Activated CD4-positive, alpha-beta memory T cell treated with anti-CD3 and anti-CD28 coated beads, Interleukin-2, amount 10 ng/mL, durations not matched to agents 7 days and 5 days (primary cell): Measurements from ENCODE around the gene C2orf49. TPM values are rescaled to one million over a fixed set of nuclear protein-coding genes. Genes with fewer than 3 reads are reported as not detected.

Experiments
- CTCF ChIA-PET: fragments of 350-600 bp; sonication (Branson Sonifier 250); formaldehyde crosslinking; loops from one replicate; lab custom pipeline; 2021; ENCODE audit warnings: antibody characterized with exemption, inconsistent platforms; lab: Charles Lee
- POLR2A ChIA-PET: fragments of 350-600 bp; sonication (Branson Sonifier 250); formaldehyde crosslinking; loops from one replicate; lab custom pipeline; 2021; ENCODE audit warnings: antibody characterized with exemption; lab: Charles Lee
- DNase-seq: peaks from one replicate; pipeline ENCODE4 v3.0.0-alpha.2; 2020
- H3K27ac Mint-ChIP-seq: one replicate; pipeline ENCODE4 v1.8.0; 2021; ENCODE audit warnings: mild to moderate bottlenecking, mixed read lengths
- H3K27me3 Mint-ChIP-seq: one replicate; pipeline ENCODE4 v1.8.0; 2021; ENCODE audit warnings: mixed read lengths
- H3K36me3 Mint-ChIP-seq: one replicate; pipeline ENCODE4 v1.8.0; 2021; ENCODE audit warnings: low read depth, mixed read lengths
- H3K4me1 Mint-ChIP-seq: one replicate; pipeline ENCODE4 v1.8.0; 2021; ENCODE audit warnings: mixed read lengths
- H3K4me3 Mint-ChIP-seq: one replicate; pipeline ENCODE4 v1.8.0; 2021; ENCODE audit warnings: mild to moderate bottlenecking, mixed read lengths
- H3K9me3 Mint-ChIP-seq: one replicate; pipeline ENCODE4 v1.8.0; 2021; ENCODE audit warnings: mixed read lengths
- total RNA-seq, 2 experiments: library from RNA; stranded (reverse); gene quantifications; one replicate each; pipeline ENCODE4 v1.2.3, GENCODE V29; 2021

The C2orf49 gene
- total RNA-seq, 2 experiments from 2014 or later, result 22.0 to 23.5 TPM

DNA sequence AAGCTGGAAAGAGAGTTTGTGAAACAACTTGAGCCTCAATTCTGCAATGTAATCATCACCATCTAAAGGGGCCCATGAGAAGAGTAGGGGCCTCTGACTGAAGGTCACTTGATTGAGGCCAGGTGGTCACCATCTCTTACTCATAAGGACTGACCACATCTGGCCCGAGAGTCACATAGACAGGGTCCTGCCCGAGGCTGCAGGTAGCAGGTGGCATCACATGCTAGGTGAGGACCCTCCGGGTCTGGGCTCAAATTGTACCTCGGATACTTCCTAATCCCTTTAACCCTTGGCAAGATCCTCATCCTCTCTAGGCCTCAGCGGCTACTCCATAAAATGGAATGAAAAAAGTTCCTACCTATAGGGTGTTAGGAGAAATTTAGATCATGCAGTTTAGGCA lies 44.8 kb downstream of the C2orf49 start:
- Mint-ChIP-seq H3K36me3 (no peaks in the 10 kb centered on the region), H3K9me3 (no peaks in the 10 kb centered on the region), H3K27me3 (no peaks in the 10 kb centered on the region), H3K27ac (no peak overlapping the region), H3K4me1 (peaks cover 1% of the 10 kb centered on the region), H3K4me3 (no peak overlapping the region)
- ChIA-PET POLR2A (no interaction called here), CTCF (no interaction called here)
- no peak for DNase-seq

DNA sequence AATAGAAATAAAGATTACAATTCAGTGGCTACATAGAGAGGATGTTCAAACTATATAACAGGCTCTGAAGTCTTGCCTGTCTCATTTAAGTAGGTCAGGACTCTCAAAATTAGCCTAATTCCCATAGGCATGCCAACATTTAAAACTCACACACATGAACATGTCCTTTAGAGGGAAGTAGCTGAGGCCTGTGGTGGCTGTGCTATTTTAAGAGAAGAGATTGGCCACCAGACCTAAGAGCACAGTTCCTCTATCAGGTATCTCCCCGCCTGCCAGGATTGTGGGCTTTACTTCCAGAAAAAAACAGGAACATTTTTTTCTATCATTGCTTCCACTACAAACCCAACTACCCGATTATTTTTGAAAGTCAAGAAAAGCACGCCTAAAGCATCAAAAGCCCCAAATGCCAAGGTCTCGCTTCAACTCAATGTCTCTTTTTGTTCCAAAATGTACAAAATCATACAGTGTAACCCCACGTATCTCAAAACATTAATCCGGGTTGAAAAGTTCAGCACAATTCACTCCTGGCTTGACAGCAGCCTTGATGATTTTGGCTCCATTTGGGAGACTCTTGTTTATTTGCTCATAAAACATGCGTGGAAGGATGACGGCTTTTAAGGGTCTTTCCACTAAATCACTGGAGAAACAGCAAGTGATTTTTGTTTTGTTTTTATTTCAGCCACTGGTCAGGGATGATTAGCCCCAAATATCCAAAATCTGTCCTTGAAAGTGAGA lies 46.3 kb downstream of the C2orf49 start:
- no peaks in the 10 kb centered on the region for H3K36me3 Mint-ChIP-seq
- ChIA-PET POLR2A (interaction anchor here (1.3 kb wide), 1 partner anchor 56 kb away, joined by 4 read pairs; no protein-coding TSS in a partner anchor), CTCF (no interaction called here)
- DNase-seq, result no peak
- peaks cover 1% of the 10 kb centered on the region for H3K4me1 Mint-ChIP-seq
- H3K4me3 Mint-ChIP-seq, result no peak overlapping the region
- H3K27ac Mint-ChIP-seq, result no peak overlapping the region
- no peaks in the 10 kb centered on the region for H3K27me3 Mint-ChIP-seq
- no peaks in the 10 kb centered on the region for H3K9me3 Mint-ChIP-seq

DNA sequence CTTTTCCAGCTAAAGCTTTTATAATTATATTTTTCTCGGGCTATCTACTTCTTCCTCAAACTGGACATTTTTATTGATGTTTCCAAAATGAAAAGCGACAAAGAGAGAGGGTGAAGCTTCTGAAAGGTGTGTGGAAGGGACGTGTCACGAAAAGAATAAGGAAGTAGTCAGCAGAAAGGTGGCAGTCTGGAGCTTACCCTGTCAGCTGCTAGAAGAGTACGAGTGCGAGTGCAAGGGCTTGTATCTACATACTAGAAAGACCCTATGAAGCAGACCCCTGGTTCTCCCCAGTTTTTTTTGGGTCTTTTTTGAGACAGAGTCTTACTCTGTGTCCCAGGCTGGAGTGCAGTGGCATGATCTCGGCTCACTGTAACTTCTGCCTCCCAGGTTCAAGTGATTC lies 46.9 kb downstream of the C2orf49 start:
- Mint-ChIP-seq H3K4me3 (no peak overlapping the region), H3K4me1 (peaks cover 1% of the 10 kb centered on the region), H3K27ac (no peak overlapping the region), H3K27me3 (no peaks in the 10 kb centered on the region), H3K9me3 (no peaks in the 10 kb centered on the region), H3K36me3 (no peaks in the 10 kb centered on the region)
- CTCF ChIA-PET, result no interaction called here
- POLR2A ChIA-PET, result interaction anchor here (1.3 kb wide), 1 partner anchor 56 kb away, joined by 4 read pairs; no protein-coding TSS in a partner anchor
- no peak for DNase-seq

DNA sequence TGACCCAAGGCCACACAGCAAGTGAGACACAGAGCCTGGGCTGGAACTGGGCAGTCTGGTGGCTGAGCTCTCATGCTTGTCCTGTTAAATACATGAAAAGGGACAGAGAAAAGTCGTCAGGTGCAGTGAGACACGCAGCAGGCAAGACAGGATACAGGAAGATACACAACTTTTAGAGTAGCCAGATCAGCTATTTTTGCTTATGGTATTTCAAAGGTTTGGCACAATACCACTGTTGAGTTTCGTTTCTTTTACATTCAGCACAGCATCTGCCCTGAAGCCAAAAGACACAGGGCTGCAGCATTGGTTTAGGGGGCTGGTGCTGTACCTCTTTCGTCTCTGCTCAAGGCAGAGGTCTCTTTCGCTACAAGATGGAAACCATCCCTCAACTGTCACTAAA lies 47.5 kb downstream of the C2orf49 start:
- H3K27ac Mint-ChIP-seq, result no peak overlapping the region
- H3K4me1 Mint-ChIP-seq, result peaks cover 1% of the 10 kb centered on the region
- H3K27me3 Mint-ChIP-seq, result no peaks in the 10 kb centered on the region
- ChIA-PET CTCF (no interaction called here), POLR2A (interaction anchor here (1.3 kb wide), 1 partner anchor 57 kb away, joined by 4 read pairs; no protein-coding TSS in a partner anchor)
- no peaks in the 10 kb centered on the region for H3K36me3 Mint-ChIP-seq
- H3K4me3 Mint-ChIP-seq, result no peak overlapping the region
- H3K9me3 Mint-ChIP-seq, result no peaks in the 10 kb centered on the region
- no peak for DNase-seq

DNA sequence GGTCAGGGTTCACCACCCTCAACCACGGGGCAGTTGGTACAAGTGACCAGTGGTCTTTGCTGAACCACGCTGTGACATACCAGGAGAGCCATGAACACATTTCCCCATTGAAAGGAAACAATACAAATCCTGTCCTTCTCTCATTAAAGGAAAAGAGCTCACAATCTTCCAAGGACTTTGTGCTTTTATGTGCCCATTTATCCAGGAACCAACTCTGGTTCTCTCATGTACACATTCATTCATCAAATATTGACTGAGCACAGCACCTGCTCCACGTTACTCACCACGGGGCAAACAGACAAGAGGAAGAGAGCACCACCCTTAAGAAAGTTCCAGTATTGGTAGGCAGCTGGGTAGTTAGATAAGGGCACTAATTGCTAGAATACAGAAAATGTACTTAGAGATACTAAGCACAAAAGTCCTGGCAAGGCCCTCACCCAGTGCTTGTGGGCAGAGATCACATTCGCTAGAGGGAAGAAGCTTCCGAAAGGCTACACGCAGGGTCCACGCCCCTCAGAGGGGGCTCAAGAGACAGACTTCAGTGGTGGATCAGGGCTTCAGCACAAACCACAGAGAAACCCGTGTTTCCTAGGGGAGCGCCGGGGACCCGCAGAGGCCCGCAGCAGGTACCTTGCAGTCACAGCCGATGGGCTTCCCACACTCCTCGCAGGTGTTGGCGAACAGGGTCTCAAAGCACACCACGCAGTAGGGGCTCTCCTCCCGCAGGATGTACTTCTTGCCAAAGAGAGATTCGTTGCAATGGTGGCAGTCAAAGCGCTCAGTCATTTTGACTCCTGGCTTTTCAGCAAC lies 48.6 kb downstream of the C2orf49 start:
- ChIA-PET CTCF (no interaction called here), POLR2A (no interaction called here)
- Mint-ChIP-seq H3K27me3 (no peaks in the 10 kb centered on the region), H3K9me3 (no peaks in the 10 kb centered on the region), H3K36me3 (no peaks in the 10 kb centered on the region), H3K4me3 (no peak overlapping the region), H3K4me1 (peaks cover 1% of the 10 kb centered on the region), H3K27ac (no peak overlapping the region)
- no peak for DNase-seq

DNA sequence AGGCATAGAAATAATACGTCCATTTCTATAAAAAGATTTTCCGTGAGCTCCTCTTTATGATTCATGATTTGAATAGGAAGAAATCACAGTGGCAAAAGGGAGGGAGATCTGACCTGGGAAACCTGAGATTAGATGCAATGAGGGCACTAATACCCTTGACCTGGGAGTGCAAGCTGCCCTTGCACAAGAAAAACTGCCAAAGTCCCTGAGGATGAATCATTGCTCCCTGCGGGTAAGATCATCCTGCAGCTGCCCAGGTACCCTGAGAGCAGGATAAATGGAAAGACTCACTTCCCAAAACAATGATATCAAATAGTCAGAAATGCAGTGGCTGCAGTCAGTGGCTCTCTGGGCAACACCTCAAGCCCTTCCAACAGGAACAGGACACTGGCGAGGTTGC lies 49.9 kb downstream of the C2orf49 start:
- no peaks in the 10 kb centered on the region for H3K9me3 Mint-ChIP-seq
- no peak for DNase-seq
- H3K27ac Mint-ChIP-seq, result no peak overlapping the region
- POLR2A ChIA-PET, result no interaction called here
- peaks cover 1% of the 10 kb centered on the region for H3K4me1 Mint-ChIP-seq
- CTCF ChIA-PET, result no interaction called here
- no peaks in the 10 kb centered on the region for H3K36me3 Mint-ChIP-seq
- H3K4me3 Mint-ChIP-seq, result no peak overlapping the region
- H3K27me3 Mint-ChIP-seq, result no peaks in the 10 kb centered on the region

DNA sequence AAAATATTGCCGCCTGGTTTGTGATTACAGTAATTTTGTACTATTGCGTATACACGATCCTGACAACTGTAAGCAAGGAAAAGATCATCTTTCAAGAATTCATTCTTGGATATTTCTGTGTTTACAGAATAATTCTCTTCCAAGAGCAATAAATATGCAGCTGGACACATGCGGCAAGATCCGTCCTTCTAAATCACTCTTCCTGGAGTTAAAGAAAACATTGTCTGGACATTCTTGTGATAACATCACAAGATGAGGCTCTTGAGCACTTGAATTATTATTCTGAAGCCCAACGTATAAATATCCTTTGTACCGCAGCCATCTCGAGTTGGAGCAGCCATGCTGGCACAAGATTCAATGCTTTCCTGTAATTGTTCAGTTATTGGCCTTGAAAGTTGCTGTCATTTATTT lies 51.6 kb downstream of the C2orf49 start:
- H3K4me3 Mint-ChIP-seq, result no peak overlapping the region
- H3K27me3 Mint-ChIP-seq, result no peaks in the 10 kb centered on the region
- H3K27ac Mint-ChIP-seq, result no peak overlapping the region
- peaks cover 1% of the 10 kb centered on the region for H3K4me1 Mint-ChIP-seq
- no peaks in the 10 kb centered on the region for H3K36me3 Mint-ChIP-seq
- ChIA-PET POLR2A (no interaction called here), CTCF (interaction anchor here (1.4 to 1.5 kb wide), 2 partner anchors 9 to 20 kb away, joined by 3 to 4 read pairs; partner anchors contain the start of gene FHL2)
- no peaks in the 10 kb centered on the region for H3K9me3 Mint-ChIP-seq
- no peak for DNase-seq

DNA sequence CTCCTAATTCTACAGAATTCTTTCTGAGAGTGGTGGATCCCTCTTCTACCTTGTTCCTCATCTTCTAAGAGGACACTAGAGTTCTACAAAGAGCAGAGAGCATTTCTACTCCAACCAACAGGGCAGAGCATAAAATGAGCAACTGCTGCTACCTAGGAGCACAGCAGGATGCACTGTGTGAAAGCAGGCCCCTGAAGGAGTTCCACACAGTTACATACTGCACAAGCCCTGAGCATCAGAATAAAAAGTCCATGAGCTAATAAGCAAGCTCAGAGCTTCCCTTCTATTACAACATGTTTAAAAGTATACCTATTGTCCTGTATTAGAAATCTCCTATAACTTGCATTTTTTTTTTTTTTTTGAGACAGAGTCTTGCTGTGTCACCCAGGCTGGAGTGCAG lies 53.1 kb downstream of the C2orf49 start:
- ChIA-PET POLR2A (no interaction called here), CTCF (interaction anchor here (0.7 to 1.4 kb wide), 2 partner anchors 8 to 23 kb away, joined by 4 read pairs; partner anchors contain the start of gene FHL2)
- no peak overlapping the region for H3K27ac Mint-ChIP-seq
- H3K9me3 Mint-ChIP-seq, result no peaks in the 10 kb centered on the region
- H3K27me3 Mint-ChIP-seq, result peaks cover 5% of the 10 kb centered on the region
- DNase-seq, result no peak
- no peak overlapping the region for H3K4me3 Mint-ChIP-seq
- H3K36me3 Mint-ChIP-seq, result no peaks in the 10 kb centered on the region
- H3K4me1 Mint-ChIP-seq, result no peaks in the 10 kb centered on the region

DNA sequence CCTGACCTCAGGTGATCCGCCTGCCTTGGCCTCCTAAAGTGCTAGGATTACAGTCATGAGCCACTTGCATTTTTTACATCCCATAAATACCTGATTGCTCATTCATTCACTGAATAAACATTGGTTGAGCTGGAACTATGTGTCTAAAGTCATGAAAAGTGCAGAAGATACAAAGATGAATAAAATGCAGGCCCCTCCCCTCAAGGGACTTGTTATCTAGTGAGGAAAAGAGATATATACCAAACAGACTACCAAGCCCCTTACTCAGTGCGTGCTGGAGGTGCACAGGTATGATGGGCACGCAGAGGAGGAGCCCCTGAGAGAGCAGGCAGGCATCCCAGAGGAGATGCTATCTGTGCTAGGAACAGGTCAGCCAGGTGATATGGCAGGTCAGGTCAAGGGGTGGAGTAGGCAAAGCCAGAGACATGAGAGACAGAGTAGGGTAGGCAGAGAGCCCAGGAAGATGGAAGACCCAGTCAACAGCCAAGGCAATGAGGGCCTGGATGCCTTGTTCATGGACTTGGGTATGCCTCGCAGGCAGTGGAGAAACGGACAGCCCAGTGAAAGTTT lies 53.8 kb downstream of the C2orf49 start:
- ChIA-PET POLR2A (no interaction called here), CTCF (interaction anchor here (0.7 kb wide), 1 partner anchor 23 kb away, joined by 4 read pairs; no protein-coding TSS in a partner anchor)
- Mint-ChIP-seq H3K27me3 (peaks cover 9% of the 10 kb centered on the region), H3K4me3 (no peak overlapping the region), H3K9me3 (no peaks in the 10 kb centered on the region), H3K27ac (no peak overlapping the region), H3K36me3 (no peaks in the 10 kb centered on the region), H3K4me1 (no peaks in the 10 kb centered on the region)
- DNase-seq, result no peak

DNA sequence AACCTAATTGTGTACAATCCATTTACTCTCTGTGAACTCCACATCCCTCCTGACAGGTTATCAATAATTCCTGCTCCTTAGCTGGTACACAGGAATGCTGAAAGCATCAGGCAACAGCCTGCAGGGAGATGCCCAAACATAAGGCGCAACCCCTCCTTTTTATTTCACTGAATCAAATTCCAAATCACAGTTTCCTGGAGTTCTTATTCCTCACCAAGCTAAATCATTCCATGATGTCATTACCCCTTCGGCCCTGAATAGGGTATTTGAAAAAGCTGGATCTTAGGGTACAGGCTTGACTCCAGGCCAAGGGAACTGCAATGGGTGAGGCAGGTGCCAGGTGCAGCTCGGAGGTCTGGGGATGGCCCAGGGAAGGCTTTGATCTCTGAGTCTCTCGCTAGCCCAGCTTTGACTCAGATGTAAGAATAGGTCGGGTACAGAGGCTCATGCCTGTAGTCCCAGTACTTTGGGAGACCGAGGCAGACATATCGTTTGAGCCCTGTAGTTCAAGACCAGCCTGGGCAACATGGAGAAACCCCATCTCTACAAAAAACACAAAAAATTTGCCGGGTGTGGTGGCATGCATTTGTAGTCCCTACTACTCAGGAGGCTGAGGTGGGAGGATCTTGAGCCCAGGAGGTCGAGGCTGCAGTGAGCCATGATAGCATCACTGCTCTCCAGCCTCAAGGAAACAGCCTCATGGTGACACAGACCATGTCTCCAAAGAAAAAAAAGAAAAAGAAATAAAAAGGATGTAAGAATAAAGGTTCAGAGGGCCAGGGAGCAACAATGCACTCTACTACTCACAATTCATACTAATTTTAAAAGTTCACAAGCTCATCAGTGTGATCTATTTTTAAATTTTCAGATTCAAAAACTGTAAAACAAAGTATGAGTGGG lies 54.7 kb downstream of the C2orf49 start:
- CTCF ChIA-PET, result interaction anchor here (0.7 kb wide), 1 partner anchor 364 kb away, joined by 4 read pairs; no protein-coding TSS in a partner anchor
- Mint-ChIP-seq H3K4me3 (no peak overlapping the region), H3K36me3 (no peaks in the 10 kb centered on the region), H3K9me3 (no peaks in the 10 kb centered on the region), H3K4me1 (no peaks in the 10 kb centered on the region), H3K27ac (no peak overlapping the region), H3K27me3 (peaks cover 13% of the 10 kb centered on the region)
- DNase-seq, result no peak
- POLR2A ChIA-PET, result no interaction called here

DNA sequence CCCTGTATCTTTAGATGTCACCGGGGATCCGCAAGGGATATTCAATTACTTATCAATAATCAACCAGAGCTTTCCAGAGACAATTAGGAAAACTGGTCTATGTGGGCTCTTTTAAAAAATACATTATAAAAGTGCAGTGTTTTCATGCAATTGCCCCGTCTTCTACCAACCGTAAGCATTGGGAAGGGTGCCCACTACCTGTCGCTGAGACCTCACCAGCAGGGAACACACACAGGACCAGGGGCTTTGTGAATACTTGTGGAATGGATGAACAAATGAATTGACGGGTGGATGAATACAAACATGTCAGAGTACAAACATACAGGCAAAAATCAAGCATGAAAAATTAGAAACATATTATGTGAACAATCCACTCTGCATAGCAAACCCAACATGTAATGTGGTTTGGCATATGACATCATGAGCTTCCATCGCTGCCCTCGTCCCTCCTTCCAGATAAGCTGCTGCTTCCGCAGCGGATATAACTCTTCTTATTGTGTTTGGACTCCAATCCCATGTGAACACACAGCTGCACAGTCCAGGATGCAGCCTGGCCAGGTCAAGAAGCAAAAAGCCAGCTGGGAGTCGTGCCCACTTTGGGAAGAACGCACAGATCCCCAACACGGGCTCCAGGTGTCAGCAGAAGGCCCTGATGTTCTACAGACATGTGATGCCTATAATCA lies 56.2 kb downstream of the C2orf49 start:
- H3K36me3 Mint-ChIP-seq, result no peaks in the 10 kb centered on the region
- H3K27ac Mint-ChIP-seq, result no peak overlapping the region
- no peak overlapping the region for H3K4me3 Mint-ChIP-seq
- CTCF ChIA-PET, result interaction anchor here (1.0 kb wide), 1 partner anchor 52 kb away, joined by 4 read pairs; no protein-coding TSS in a partner anchor
- POLR2A ChIA-PET, result no interaction called here
- H3K9me3 Mint-ChIP-seq, result no peaks in the 10 kb centered on the region
- H3K27me3 Mint-ChIP-seq, result peaks cover 26% of the 10 kb centered on the region
- no peak for DNase-seq
- peaks cover 2% of the 10 kb centered on the region for H3K4me1 Mint-ChIP-seq
